NCI-H345 treated with DMSO at 0.1 percent for 48 hours (cell line): ENCODE measurements around the gene NXPH4.

Experiments
- DNase-seq: peaks from one replicate; lab custom pipeline; 2025; ENCODE audit not compliant: unreplicated experiment; lab: John Stamatoyannopoulos, UW

The NXPH4 gene

GRCh38 chr12:57268264-57268663 lies 51.7 kb downstream of the NXPH4 start:
- no peak for DNase-seq

- no peak for DNase-seq
These were observed 54.4 kb downstream of the NXPH4 start for GRCh38 chr12:57270966-57271470.

- DNase-seq = no peak
These were observed 56.0 kb downstream of the NXPH4 start for GRCh38 chr12:57272337-57273151.

- DNase-seq = no peak
These were observed 56.9 kb downstream of the NXPH4 start for GRCh38 chr12:57273516-57273915.
